IPS DF 4.7 (cell line): ENCODE measurements around the gene RD3L.
"Not testable (repeated sequence)": the region's sequence is repeated elsewhere in the genome, so short reads cannot be mapped to it uniquely, and the experiment has no call there.

ENCODE experiments used
- DNase-seq: peaks from one replicate; pipeline ENCODE4 v3.0.0-alpha.2; 2013; ENCODE audit warnings: low spot score; ENCODE audit errors: extremely low read depth

The RD3L gene

GRCh38 chr14:103941973-103942736 is at the start of gene RD3L:
Gene RD3L, minus strand, starts transcription at chr14:103942529. Its CDS starts 834 bp downstream, at chr14:103941695.
- DNase-seq = no peak

DNA sequence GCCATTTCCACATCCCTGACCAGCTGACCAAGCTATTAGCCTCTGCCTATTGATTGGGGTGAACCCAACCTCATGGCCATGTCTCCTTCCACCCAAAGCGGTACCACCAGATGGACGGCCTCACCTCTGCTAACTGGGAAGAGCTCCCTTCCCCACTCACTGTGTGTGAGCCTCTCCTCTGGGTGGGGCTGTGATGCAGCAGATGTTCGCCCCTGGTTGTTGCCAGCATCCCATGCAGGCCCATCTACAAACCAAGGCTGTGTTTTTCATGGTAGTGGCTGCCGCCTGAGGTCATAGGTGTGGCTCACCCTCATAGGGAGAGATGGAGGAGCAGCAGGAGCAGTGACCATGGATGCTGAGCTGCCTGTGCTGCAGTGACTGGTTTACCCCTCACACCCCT is 47.6 kb upstream of the RD3L start:
- DNase-seq = no peak

DNA sequence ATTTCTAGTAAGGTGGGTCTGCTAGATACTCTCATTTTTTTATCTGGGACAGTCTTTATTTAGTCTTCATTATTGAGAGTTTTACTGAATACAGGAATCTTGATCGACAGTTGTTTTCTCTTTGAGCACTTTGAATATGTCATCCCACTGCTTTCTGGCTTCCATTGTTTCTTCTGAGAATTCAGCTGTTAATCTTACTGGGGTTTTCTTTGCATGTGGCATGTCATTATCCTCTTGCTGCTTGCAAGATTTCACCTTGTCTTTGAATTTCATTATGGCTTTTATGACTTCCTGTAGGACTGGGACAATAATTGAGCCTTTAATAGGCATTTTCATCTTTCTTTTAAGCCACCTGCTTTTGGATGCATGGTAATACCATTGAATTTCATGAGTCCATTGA is 46.7 kb upstream of the RD3L start:
- DNase-seq = no peak

GRCh38 chr14:103984196-103984595 is 41.9 kb upstream of the RD3L start:
- no peak for DNase-seq

GRCh38 chr14:103980623-103981238 is 38.4 kb upstream of the RD3L start:
- DNase-seq = not testable (repeated sequence)

GRCh38 chr14:103974575-103974974 is 32.2 kb upstream of the RD3L start:
- DNase-seq = no peak

DNA sequence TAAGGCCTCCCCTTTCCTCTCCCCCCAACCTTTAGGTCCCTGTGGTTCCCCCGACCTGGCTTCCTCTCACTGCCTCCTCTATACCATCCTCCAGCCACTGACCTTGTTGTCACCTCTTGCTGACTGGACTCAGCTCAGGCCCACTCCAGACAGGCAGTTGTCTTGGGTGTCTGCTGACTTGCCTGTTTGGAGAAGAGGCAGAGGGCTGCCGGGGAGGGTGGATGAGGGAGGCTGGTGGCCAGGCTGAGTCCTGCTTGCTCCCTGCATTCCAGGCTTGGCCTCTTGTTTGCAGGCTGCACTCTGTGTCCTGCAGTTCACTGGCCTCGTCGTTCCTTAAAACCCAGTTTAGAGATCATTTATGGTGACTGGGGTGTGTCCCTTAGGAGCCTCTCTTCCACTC is 31.0 kb upstream of the RD3L start:
- DNase-seq = no peak

DNA sequence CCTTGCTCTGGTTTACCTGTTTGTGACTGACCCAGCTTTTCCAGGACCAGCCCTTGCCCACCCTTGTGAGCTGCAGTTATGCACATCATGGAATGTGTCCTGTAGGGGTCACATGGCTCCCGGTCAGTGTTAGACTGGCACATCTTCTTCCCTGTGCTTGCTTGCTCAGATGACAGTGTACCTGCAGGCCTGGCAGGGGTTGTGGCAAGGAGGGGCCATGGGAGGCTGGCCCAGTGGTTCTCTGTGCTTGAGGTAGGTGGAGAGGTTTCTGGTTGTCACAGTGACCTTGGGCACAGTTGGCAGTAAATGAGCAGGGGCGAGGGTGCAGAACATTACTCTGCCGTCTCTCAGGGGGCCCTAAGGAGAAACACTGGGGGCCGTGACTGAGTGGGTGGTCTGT is 27.6 kb upstream of the RD3L start:
- DNase-seq = no peak

- no peak for DNase-seq
Observed at GRCh38 chr14:103966631-103967030, 24.3 kb upstream of the RD3L start.

GRCh38 chr14:103961928-103962578 is 19.7 kb upstream of the RD3L start:
- no peak for DNase-seq

DNA sequence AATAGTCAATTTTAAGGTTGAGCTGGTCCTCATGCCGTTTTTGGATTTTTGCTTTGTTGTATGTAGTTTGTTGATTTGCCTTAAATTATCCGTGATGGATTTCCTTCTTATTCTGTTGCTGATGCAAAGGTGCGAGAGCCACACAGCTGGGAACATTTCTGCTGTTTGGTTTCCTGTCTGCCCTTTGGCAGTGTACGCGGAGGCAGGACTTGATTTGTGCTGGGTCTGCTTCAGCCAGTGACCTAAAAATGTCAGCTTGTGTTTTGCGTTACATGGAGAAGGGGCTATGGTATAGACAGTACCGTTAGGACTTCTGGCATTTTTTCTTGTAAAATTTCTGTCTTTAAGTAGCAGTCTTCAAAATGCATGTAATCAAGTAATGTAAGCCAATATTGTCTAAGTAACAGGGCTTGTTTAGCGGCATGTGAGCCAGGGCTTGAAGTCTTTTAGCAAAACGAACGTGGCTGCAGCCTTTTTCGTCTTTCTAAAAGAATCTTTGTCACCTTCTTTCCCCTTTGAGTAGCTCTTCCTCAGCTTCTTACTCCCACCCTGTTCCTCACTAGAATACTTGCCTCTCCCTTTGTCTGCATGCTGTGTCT is 18.2 kb upstream of the RD3L start:
- DNase-seq = no peak

DNA sequence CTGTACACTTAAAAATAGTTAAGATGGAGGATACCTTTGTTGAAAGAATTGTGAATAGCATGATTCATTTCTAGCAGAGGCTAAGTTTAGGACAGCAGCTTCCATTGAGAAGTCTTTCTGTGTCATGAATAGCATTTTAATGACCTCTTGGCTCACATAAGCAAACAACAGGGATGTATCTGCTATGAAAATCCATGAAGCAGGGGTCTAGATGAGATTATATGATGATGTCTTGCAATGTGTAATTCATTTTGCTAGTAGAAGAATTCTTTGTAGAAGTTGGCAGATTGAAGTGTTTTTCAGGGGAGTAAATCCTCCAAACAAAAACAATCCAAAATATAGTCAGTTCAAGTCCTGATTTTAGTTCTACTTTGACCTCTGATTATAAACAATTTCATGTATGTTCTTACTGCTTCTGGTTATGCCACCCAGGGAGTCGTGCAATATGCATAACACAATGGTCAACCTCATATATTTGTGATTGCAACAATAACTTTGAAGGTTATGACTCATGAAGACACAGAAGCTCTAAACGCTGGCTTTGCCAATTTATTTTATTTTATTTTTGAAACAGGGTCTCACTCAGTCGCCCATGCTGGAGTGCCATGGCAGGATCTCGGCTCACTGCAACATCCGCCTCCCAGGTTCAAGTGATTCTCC is 6.9 kb upstream of the RD3L start:
- no peak for DNase-seq

DNA sequence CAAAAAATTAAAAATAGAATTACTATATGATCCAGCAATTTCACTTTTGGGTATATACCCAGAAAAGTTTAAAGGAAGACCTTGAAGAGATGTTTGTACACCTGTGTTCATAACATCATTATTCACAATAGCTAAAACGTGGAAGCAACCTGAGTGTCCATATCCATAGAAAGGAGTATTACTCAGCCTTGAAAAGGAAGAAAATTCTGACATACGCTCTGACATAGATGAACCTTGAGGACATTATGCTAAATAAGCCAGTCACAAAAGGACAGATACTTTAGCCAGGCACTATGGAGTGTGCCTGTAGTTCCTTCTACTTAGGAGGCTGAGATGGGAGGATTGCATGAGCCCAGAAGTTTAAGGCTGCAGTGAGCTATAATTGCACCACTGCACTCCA is 6.1 kb upstream of the RD3L start:
- no peak for DNase-seq

- no peak for DNase-seq
Observed at GRCh38 chr14:103946975-103947374, 4.6 kb upstream of the RD3L start.

DNA sequence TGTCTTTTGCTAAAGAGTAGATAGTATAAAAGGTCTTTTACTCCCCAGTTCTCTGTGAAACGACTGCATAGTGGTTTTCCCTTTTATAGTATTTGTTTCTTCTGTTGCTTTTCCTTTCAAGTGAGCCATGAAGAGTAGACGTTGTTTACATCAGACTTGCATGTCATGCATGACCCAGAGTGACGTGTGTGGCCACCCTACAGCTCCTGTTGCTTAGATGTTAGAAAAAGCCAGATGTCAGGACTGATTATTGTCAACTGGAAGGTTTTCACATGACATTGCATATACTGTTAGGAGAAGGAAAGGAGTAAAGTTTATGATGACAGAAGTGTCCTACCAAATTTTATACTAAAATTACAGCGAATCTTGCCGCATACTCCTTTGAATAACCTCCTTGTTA is 1.3 kb upstream of the RD3L start:
- DNase-seq = no peak

GRCh38 chr14:103941462-103941861 is 867 bp downstream of the RD3L start:
- DNase-seq = no peak

GRCh38 chr14:103935102-103935501 is 7.2 kb downstream of the RD3L start:
- DNase-seq = no peak

- DNase-seq = no peak
Observed at GRCh38 chr14:103932791-103933490, 9.4 kb downstream of the RD3L start.

DNA sequence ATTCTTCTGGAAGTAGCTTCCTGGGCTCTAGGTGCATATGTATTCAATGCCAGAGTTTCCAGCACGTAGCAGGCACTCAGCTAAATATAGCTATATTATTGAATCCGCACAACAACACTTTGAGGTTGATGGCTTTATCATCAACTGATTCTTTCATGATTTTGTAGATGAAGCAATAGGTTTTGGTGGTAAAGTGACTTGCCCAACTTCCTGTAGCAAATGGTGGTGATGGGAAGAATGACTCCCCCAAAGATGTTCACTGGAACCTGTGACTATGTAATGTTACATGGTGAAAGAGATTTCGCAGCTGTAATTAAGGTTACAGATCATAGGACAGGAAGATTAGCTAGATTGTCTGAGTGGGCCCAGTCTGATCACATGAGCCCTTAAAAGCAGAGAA is 10.9 kb downstream of the RD3L start:
- no peak for DNase-seq

GRCh38 chr14:103930051-103930604 is 12.2 kb downstream of the RD3L start:
- no peak for DNase-seq
